ENCODE results near the gene PYDC2.

Gene PYDC2

GRCh38 chr3:191461113-191461595 is at the start of gene PYDC2:
Gene PYDC2, plus strand, starts transcription at chr3:191461163. Its CDS starts 0 bp downstream, at chr3:191461163.
- Histone ChIP-seq H3F3A (ENCODE audit: insufficient read depth) (no peaks in the 10 kb centered on the region), H3K9me3 (ENCODE audit: insufficient read depth, low read length) (no peaks in the 10 kb centered on the region), H3K79me2 (ENCODE audit: insufficient read depth, low read length) (no peaks in the 10 kb centered on the region), H3K27me3 (ENCODE audit: low read length) (no peaks in the 10 kb centered on the region), H3K9ac (ENCODE audit: low read length) (no peak within 1 kb of the TSS), H3K9me2 (replicated peaks; ENCODE audit: insufficient read depth, low read length) (no peaks in the 10 kb centered on the region), H3K4me2 (ENCODE audit: low read depth, low read length, poor library complexity, severe bottlenecking) (no peak within 1 kb of the TSS), H3K4me3 (ENCODE audit: insufficient read depth, low read length, poor library complexity, severe bottlenecking) (no peak within 1 kb of the TSS), H3K27ac (ENCODE audit: low read depth, low read length) (no peak within 1 kb of the TSS), H4K20me1 (ENCODE audit: low read depth, low read length) (no peaks in the 10 kb centered on the region), H2AFZ (ENCODE audit: low read depth, low read length, severe bottlenecking) (no peak within 1 kb of the TSS), H3K36me3 (ENCODE audit: low read length) (no peaks in the 10 kb centered on the region)
- TF ChIP-seq, protein P1, sequence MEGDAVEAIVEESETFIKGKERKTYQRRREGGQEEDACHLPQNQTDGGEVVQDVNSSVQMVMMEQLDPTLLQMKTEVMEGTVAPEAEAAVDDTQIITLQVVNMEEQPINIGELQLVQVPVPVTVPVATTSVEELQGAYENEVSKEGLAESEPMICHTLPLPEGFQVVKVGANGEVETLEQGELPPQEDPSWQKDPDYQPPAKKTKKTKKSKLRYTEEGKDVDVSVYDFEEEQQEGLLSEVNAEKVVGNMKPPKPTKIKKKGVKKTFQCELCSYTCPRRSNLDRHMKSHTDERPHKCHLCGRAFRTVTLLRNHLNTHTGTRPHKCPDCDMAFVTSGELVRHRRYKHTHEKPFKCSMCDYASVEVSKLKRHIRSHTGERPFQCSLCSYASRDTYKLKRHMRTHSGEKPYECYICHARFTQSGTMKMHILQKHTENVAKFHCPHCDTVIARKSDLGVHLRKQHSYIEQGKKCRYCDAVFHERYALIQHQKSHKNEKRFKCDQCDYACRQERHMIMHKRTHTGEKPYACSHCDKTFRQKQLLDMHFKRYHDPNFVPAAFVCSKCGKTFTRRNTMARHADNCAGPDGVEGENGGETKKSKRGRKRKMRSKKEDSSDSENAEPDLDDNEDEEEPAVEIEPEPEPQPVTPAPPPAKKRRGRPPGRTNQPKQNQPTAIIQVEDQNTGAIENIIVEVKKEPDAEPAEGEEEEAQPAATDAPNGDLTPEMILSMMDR (IDR thresholded peaks at IDR 0.05; ENCODE audit: insufficient read depth, low read length, poor library complexity, severe bottlenecking), result no peak
- TF ChIP-seq EZH2phosphoT487 (conservative IDR thresholded peaks at IDR 0.05; ENCODE audit: low read length), result no peak

- TF ChIP-seq, protein P1 (IDR thresholded peaks at IDR 0.05; ENCODE audit: insufficient read depth, low read length, poor library complexity, severe bottlenecking), result no peak
- TF ChIP-seq EZH2phosphoT487 (conservative IDR thresholded peaks at IDR 0.05; ENCODE audit: low read length), result no peak
Observed at GRCh38 chr3:191412759-191413158, 48.2 kb upstream of the PYDC2 start.

DNA sequence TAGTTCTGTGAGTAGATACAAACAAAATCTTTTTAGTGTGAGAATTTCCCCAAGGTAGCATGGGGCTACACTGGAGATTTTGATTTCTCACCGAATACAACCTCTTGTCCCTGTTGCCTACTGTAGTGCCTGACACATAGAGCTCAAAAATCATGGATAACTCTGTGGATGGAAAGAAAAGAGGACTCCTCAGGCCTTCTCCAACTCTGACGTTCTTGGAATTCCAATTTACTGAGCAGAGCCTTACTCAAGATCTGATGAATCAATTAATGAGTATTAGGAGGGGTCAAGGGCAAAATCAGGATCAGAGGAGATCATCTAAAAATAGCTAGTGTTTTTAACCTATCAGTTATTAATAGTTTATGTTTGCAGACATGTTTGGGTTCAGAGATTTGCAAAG is 46.7 kb upstream of the PYDC2 start:
- H2AFZ ChIP-seq (ENCODE audit: low read depth, low read length, severe bottlenecking), result no peak overlapping the region
- no peak overlapping the region for H3K4me2 ChIP-seq (ENCODE audit: low read depth, low read length, poor library complexity, severe bottlenecking)
- no peak overlapping the region for H3K9ac ChIP-seq (ENCODE audit: low read length)
- H3K9me3 ChIP-seq (ENCODE audit: insufficient read depth, low read length), result peaks cover 8% of the 10 kb centered on the region; the same call in 1 of the 2 replicates
- H3F3A ChIP-seq (ENCODE audit: insufficient read depth), result no peaks in the 10 kb centered on the region
- H3K36me3 ChIP-seq (ENCODE audit: low read length), result no peaks in the 10 kb centered on the region
- H3K9me2 ChIP-seq (replicated peaks; ENCODE audit: insufficient read depth, low read length), result no peaks in the 10 kb centered on the region
- H3K27ac ChIP-seq (ENCODE audit: low read depth, low read length), result no peak overlapping the region
- no peaks in the 10 kb centered on the region for H3K27me3 ChIP-seq (ENCODE audit: low read length)
- H3K4me3 ChIP-seq (ENCODE audit: insufficient read depth, low read length, poor library complexity, severe bottlenecking), result no peak overlapping the region
- no peak for TF ChIP-seq EZH2phosphoT487 (conservative IDR thresholded peaks at IDR 0.05; ENCODE audit: low read length)
- TF ChIP-seq, protein P1 (IDR thresholded peaks at IDR 0.05; ENCODE audit: insufficient read depth, low read length, poor library complexity, severe bottlenecking), result no peak
- no peaks in the 10 kb centered on the region for H3K79me2 ChIP-seq (ENCODE audit: insufficient read depth, low read length)
- H4K20me1 ChIP-seq (ENCODE audit: low read depth, low read length), result no peaks in the 10 kb centered on the region

More at GRCh38 chr3:191412759-191413158, 48.2 kb upstream of the PYDC2 start:
- Histone ChIP-seq H3K4me3 (ENCODE audit: insufficient read depth, low read length, poor library complexity, severe bottlenecking) (no peak overlapping the region), H3K27me3 (ENCODE audit: low read length) (no peaks in the 10 kb centered on the region), H3K9me3 (ENCODE audit: insufficient read depth, low read length) (peaks cover 8% of the 10 kb centered on the region; the same call in 1 of the 2 replicates), H4K20me1 (ENCODE audit: low read depth, low read length) (no peaks in the 10 kb centered on the region), H3K4me2 (ENCODE audit: low read depth, low read length, poor library complexity, severe bottlenecking) (no peak overlapping the region), H3K27ac (ENCODE audit: low read depth, low read length) (no peak overlapping the region), H3K9ac (ENCODE audit: low read length) (no peak overlapping the region), H3K9me2 (replicated peaks; ENCODE audit: insufficient read depth, low read length) (no peaks in the 10 kb centered on the region), H3K79me2 (ENCODE audit: insufficient read depth, low read length) (no peaks in the 10 kb centered on the region), H3K36me3 (ENCODE audit: low read length) (no peaks in the 10 kb centered on the region), H3F3A (ENCODE audit: insufficient read depth) (no peaks in the 10 kb centered on the region), H2AFZ (ENCODE audit: low read depth, low read length, severe bottlenecking) (no peak overlapping the region)

All from SU-DHL-6 (cell line).